HepG2 (cell line): ENCODE data around the gene KIRREL3. TPM values are rescaled to one million over a fixed set of nuclear protein-coding genes. Genes with fewer than 3 reads are reported as not detected.

Experiments used
- ATAC-seq: fragments of 200-7000 bp; cut with Tn5 transposase; 3 replicates; pipeline ENCODE4 v1.9.1; 2020; ENCODE audit warnings: mild to moderate bottlenecking, moderate library complexity
- BruUV-seq: library from RNA; stranded (reverse); fragments of 400-500 nt; replicated peaks from 2 replicates; lab custom pipeline; 2021; lab: Mats Ljungman, UMichigan
- CTCF ChIA-PET: fragments of 300-600 bp; formaldehyde crosslinking; extraction: SDS; loops from one replicate; lab custom pipeline; 2021; ENCODE audit warnings: low total read pairs, inconsistent platforms, low intra/inter-chr PET ratio; lab: Yijun Ruan, JAX
- POLR2A ChIA-PET: fragments of 350-600 bp; sonication (Branson Sonifier 250); formaldehyde crosslinking; loops from one replicate; lab custom pipeline; 2020; ENCODE audit warnings: antibody characterized with exemption, inconsistent platforms; lab: Yijun Ruan, JAX
- DNase-seq: peaks from one replicate; pipeline ENCODE4 v3.0.0-alpha.2; 2015; ENCODE audit warnings: low spot score
- FAIRE-seq: peaks from 3 replicates; lab custom pipeline; 2011; peaks lifted over from hg19 to GRCh38; lab: Jason Lieb, UNC
- H2AFZ ChIP-seq: one replicate; pipeline ENCODE4 v1.6.1; 2011; ENCODE audit warnings: low read length, inconsistent platforms
- H3K27ac ChIP-seq: fragments of 300-600 bp; 3 replicates; pipeline ENCODE4 v1.8.0; 2011; ENCODE audit warnings: mixed run types, mild to moderate bottlenecking, mixed read lengths, low read length, inconsistent platforms; ENCODE audit not compliant: insufficient read depth; ENCODE audit errors: extremely low read length
- H3K27me3 ChIP-seq, 2 experiments: fragments of 200-600 bp in 1 of 2; 2 replicates in 1 of 2; 3 replicates in 1 of 2; pipeline versions ENCODE4 v1.6.0 to v1.8.0; 2011; ENCODE audit warnings: low read length in 2 of 2, mild to moderate bottlenecking in 2 of 2, moderate library complexity in 2 of 2, inconsistent platforms in 1 of 2; ENCODE audit not compliant: insufficient read depth in 2 of 2, control insufficient read depth in 1 of 2
- H3K36me3 ChIP-seq, 2 experiments: fragments of 200-600 bp in 1 of 2; replicated peaks in 1 of 2; 2 replicates in 1 of 2; 3 replicates in 1 of 2; pipeline versions ENCODE4 v1.5.1 to v1.8.0; 2011; ENCODE audit warnings: low read length in 2 of 2, inconsistent platforms in 1 of 2; ENCODE audit not compliant: insufficient read depth in 2 of 2, control insufficient read depth in 1 of 2
- H3K4me1 ChIP-seq: 2 replicates; pipeline ENCODE4 v1.5.1; 2012; ENCODE audit warnings: low read length, inconsistent platforms; ENCODE audit not compliant: insufficient read depth
- H3K4me2 ChIP-seq: 2 replicates; pipeline ENCODE4 v1.6.0; 2011; ENCODE audit warnings: low read depth, low read length, inconsistent platforms
- H3K4me3 ChIP-seq, 3 experiments: fragments of 200-600 bp in 1 of 3; sonication (generic), shearing (Covaris generic) in 1 of 3; replicated peaks in 1 of 3; 2 replicates each; pipeline ENCODE4 v1.5.1; 2011 to 2016; ENCODE audit warnings: low read length in 3 of 3, inconsistent platforms in 2 of 3, low read depth in 2 of 3, mild to moderate bottlenecking in 2 of 3, control low read depth in 1 of 3, mixed read lengths in 1 of 3; ENCODE audit not compliant: insufficient read depth in 1 of 3
- H3K79me2 ChIP-seq: one replicate; pipeline ENCODE4 v1.6.1; 2011; ENCODE audit warnings: low read length, inconsistent platforms; ENCODE audit not compliant: insufficient read depth
- H3K9ac ChIP-seq: 2 replicates; pipeline ENCODE4 v1.6.0; 2011; ENCODE audit warnings: mild to moderate bottlenecking, low read depth, low read length, inconsistent platforms; ENCODE audit not compliant: insufficient read depth
- H3K9me3 ChIP-seq: 2 replicates; pipeline ENCODE4 v1.5.1; 2012; ENCODE audit warnings: mild to moderate bottlenecking, low read length
- H4K20me1 ChIP-seq: 2 replicates; pipeline ENCODE4 v1.6.0; 2011; ENCODE audit warnings: inconsistent platforms, mild to moderate bottlenecking, low read length, moderate library complexity; ENCODE audit not compliant: insufficient read depth
- ISX ChIP-seq: sonication (generic); formaldehyde crosslinking; conservative IDR thresholded peaks from 2 replicates; pipeline ENCODE4 v1.5.0; 2020; ENCODE audit warnings: missing genetic modification reagents
- JUN ChIP-seq: sonication (generic); formaldehyde crosslinking; IDR thresholded peaks from 2 replicates; pipeline ENCODE4 v1.4.0; 2020; ENCODE audit warnings: mild to moderate bottlenecking, missing genetic modification reagents
- JUND ChIP-seq: sonication (generic); formaldehyde crosslinking; IDR thresholded peaks from 2 replicates; pipeline ENCODE4 v1.8.0; 2022; ENCODE audit warnings: mild to moderate bottlenecking, missing genetic modification reagents
- KAT8 ChIP-seq: IDR thresholded peaks from 2 replicates; pipeline ENCODE4 v1.6.1; 2016; ENCODE audit warnings: missing genetic modification reagents, missing compliant biosample characterization
- RARG ChIP-seq: sonication (generic); formaldehyde crosslinking; IDR thresholded peaks from 2 replicates; pipeline ENCODE4 v1.4.0; 2020; ENCODE audit warnings: low read depth, mild to moderate bottlenecking, missing genetic modification reagents
- U2AF1 ChIP-seq: fragments of 200-400 bp; formaldehyde crosslinking; optimal IDR thresholded peaks from 2 replicates; pipeline ENCODE3; 2017; ENCODE audit warnings: mild to moderate bottlenecking, low read depth, low read length
- ZBTB14 ChIP-seq: sonication (generic); formaldehyde crosslinking; IDR thresholded peaks from 2 replicates; pipeline ENCODE4 v1.4.0; 2020; ENCODE audit warnings: missing genetic modification reagents
- ZBTB44 ChIP-seq: sonication (generic); formaldehyde crosslinking; IDR thresholded peaks from 2 replicates; pipeline ENCODE4 v1.4.0; 2020; ENCODE audit warnings: missing genetic modification reagents
- ZNF124 ChIP-seq: sonication (generic); formaldehyde crosslinking; IDR thresholded peaks from 2 replicates; pipeline ENCODE4 v1.4.0; 2020; ENCODE audit warnings: missing genetic modification reagents
- ZNF430 ChIP-seq: sonication (generic); formaldehyde crosslinking; IDR thresholded peaks from 2 replicates; pipeline ENCODE4 v1.9.0; 2021; ENCODE audit warnings: mild to moderate bottlenecking, missing genetic modification reagents
- WGBS: methylation state at CpG from one replicate; pipeline ENCODE4 v1.1.6; 2017; ENCODE audit warnings: low lambda C conversion rate; 5-methylcytosine and 5-hydroxymethylcytosine counted together
- in situ Hi-C: cut with HindIII; loops from 2 replicates; pipeline ENCODE4 v1.10.0; 2017; ENCODE audit warnings: low pct_unique_long_range_greater_than_20kb; ENCODE audit not compliant: extremely low pct_ligation_motif_present
- intact Hi-C: fragments of 100-400 bp; cut with micrococcal nuclease; formaldehyde crosslinking; loops from one replicate; pipeline ENCODE4 v1.10.0; 2022; ENCODE audit not compliant: unreplicated experiment
- polyA plus RNA-seq, 8 experiments: library from polyadenylated mRNA; depleted of rRNA in 3 of 8; stranded (reverse) in 7 of 8; unstranded in 1 of 8; fragments of >200 nt; fragmentation: Illumina TruSeq in 4 of 8; extraction: Trizol in 4 of 8; gene quantifications; 2 replicates each; pipeline versions ENCODE4 v1.2.1 to v1.2.3, GENCODE V29; 2011 to 2016; ENCODE audit warnings: low read depth in 4 of 8, missing spikeins in 1 of 8, mixed read lengths in 1 of 8; ENCODE audit not compliant: insufficient read depth in 1 of 8
- total RNA-seq, 5 experiments: library from RNA; depleted of rRNA; stranded (reverse); fragments of >200 nt; fragmentation: Illumina TruSeq; extraction: Trizol; gene quantifications; 2 replicates each; pipeline ENCODE4 v1.2.3, GENCODE V29; 2016; ENCODE audit warnings: low read depth in 1 of 5
- TF ChIP-seq, protein P1 (sequence below): sonication (generic); formaldehyde crosslinking; IDR thresholded peaks from 2 replicates; pipeline ENCODE4 v1.5.0; 2020; ENCODE audit warnings: missing genetic modification reagents, mild to moderate bottlenecking, borderline replicate concordance
- TF ChIP-seq, protein P2 (sequence below), 2 experiments: sonication (generic) in 1 of 2; formaldehyde crosslinking in 1 of 2; IDR thresholded peaks; 2 replicates each; pipeline versions ENCODE4 v1.6.1 to v1.9.0; 2014 to 2022; ENCODE audit warnings: antibody characterized with exemption in 1 of 2, borderline replicate concordance in 1 of 2, inconsistent platforms in 1 of 2, low read depth in 1 of 2, missing genetic modification reagents in 1 of 2
- TF ChIP-seq, protein P3 (sequence below): sonication (generic); formaldehyde crosslinking; IDR thresholded peaks from 2 replicates; pipeline ENCODE4 v1.5.0; 2020; ENCODE audit warnings: mild to moderate bottlenecking, missing genetic modification reagents, borderline replicate concordance

KIRREL3 gene
- total and polyA plus RNA-seq, 2 of the 13 experiments (the other 11 are each of a cell fraction or from before 2014, with no cell fraction given) = not detected

GRCh38 chr11:127000981-127001380 is 411 bp upstream of the KIRREL3 start:
- Histone ChIP-seq H3K27ac (no peak overlapping the region), H3K9me3 (no peaks in the 10 kb centered on the region), H4K20me1 (peaks cover 2% of the 10 kb centered on the region; the same call in 1 of the 2 replicates), H3K79me2 (no peaks in the 10 kb centered on the region), H3K9ac (no peak overlapping the region), H3K4me1 (no peaks in the 10 kb centered on the region), H3K4me2 (no peak overlapping the region), H3K36me3 (no peaks in the 10 kb centered on the region), H3K4me3 (no peak overlapping the region), H3K27me3 (peaks cover 5 to 60% of the 10 kb centered on the region in 2 experiments; a peak in 3 of 5 replicates), H2AFZ (no peak overlapping the region)
- DNase-seq (no peak), ATAC-seq (no peak), FAIRE-seq (no peak)
- POLR2A ChIA-PET = no interaction called here
- WGBS = 29% methylated on average over 6 of the region's 6 CpGs
- BruUV-seq = no TSS peak
- CTCF ChIA-PET = no interaction called here
- in situ Hi-C loops (no loop called here), intact Hi-C loops (no loop called here)
- no peak for TF ChIP-seq ZBTB14 (CRISPR knock-in tag)
- TF ChIP-seq JUND (CRISPR knock-in tag) = no peak
- TF ChIP-seq, protein P1, sequence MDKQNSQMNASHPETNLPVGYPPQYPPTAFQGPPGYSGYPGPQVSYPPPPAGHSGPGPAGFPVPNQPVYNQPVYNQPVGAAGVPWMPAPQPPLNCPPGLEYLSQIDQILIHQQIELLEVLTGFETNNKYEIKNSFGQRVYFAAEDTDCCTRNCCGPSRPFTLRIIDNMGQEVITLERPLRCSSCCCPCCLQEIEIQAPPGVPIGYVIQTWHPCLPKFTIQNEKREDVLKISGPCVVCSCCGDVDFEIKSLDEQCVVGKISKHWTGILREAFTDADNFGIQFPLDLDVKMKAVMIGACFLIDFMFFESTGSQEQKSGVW (CRISPR knock-in tag) = no peak
- no peak for TF ChIP-seq KAT8 (CRISPR knock-in tag)
- TF ChIP-seq ZNF430 (CRISPR knock-in tag) = no peak
- no peak for TF ChIP-seq ZNF124 (CRISPR knock-in tag)
- TF ChIP-seq, protein P2, sequence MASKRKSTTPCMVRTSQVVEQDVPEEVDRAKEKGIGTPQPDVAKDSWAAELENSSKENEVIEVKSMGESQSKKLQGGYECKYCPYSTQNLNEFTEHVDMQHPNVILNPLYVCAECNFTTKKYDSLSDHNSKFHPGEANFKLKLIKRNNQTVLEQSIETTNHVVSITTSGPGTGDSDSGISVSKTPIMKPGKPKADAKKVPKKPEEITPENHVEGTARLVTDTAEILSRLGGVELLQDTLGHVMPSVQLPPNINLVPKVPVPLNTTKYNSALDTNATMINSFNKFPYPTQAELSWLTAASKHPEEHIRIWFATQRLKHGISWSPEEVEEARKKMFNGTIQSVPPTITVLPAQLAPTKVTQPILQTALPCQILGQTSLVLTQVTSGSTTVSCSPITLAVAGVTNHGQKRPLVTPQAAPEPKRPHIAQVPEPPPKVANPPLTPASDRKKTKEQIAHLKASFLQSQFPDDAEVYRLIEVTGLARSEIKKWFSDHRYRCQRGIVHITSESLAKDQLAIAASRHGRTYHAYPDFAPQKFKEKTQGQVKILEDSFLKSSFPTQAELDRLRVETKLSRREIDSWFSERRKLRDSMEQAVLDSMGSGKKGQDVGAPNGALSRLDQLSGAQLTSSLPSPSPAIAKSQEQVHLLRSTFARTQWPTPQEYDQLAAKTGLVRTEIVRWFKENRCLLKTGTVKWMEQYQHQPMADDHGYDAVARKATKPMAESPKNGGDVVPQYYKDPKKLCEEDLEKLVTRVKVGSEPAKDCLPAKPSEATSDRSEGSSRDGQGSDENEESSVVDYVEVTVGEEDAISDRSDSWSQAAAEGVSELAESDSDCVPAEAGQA (IDR thresholded peaks at IDR 0.05; ENCODE audit: low read depth) = no peak
- TF ChIP-seq, protein P2 (CRISPR knock-in tag; IDR thresholded peaks at IDR 0.05; ENCODE audit: borderline replicate concordance) = no peak
- TF ChIP-seq RARG = no peak
- no peak for TF ChIP-seq ZBTB44 (CRISPR knock-in tag)
- no peak for TF ChIP-seq ISX
- no peak for TF ChIP-seq U2AF1
- TF ChIP-seq, protein P3, sequence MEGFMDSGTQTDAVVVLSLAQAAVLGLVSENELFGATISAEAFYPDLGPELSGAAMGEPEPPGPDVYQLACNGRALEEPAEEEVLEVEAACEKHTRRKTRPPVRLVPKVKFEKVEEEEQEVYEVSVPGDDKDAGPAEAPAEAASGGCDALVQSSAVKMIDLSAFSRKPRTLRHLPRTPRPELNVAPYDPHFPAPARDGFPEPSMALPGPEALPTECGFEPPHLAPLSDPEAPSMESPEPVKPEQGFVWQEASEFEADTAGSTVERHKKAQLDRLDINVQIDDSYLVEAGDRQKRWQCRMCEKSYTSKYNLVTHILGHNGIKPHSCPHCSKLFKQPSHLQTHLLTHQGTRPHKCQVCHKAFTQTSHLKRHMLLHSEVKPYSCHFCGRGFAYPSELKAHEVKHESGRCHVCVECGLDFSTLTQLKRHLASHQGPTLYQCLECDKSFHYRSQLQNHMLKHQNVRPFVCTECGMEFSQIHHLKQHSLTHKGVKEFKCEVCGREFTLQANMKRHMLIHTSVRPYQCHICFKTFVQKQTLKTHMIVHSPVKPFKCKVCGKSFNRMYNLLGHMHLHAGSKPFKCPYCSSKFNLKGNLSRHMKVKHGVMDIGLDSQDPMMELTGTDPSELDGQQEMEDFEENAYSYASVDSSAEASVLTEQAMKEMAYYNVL (CRISPR knock-in tag) = no peak
- TF ChIP-seq JUN (CRISPR knock-in tag) = no peak
